GM21390 (cell line): ENCODE results near the gene NMNAT2.
"Not testable (repeated sequence)": the region's sequence is repeated elsewhere in the genome, so short reads cannot be mapped to it uniquely, and the experiment has no call there.

Source experiments
- ATAC-seq: cut with Tn5 transposase; IDR thresholded peaks from one replicate; pipeline ENCODE4 v1.9.1; 2021; ENCODE audit not compliant: unreplicated experiment

The NMNAT2 gene

GRCh38 chr1:183289051-183289496 is 129.1 kb downstream of the NMNAT2 start:
- no peak for ATAC-seq

GRCh38 chr1:183288583-183288982 is 129.6 kb downstream of the NMNAT2 start:
- ATAC-seq, result no peak

- ATAC-seq, result no peak
These were observed 130.9 kb downstream of the NMNAT2 start for GRCh38 chr1:183287191-183287675.

- ATAC-seq, result no peak
These were observed 132.4 kb downstream of the NMNAT2 start for GRCh38 chr1:183285746-183286145.

- no peak for ATAC-seq
These were observed 132.9 kb downstream of the NMNAT2 start for GRCh38 chr1:183285256-183285655.

- no peak for ATAC-seq
These were observed 134.1 kb downstream of the NMNAT2 start for GRCh38 chr1:183284086-183284485.

- ATAC-seq, result no peak
These were observed 134.9 kb downstream of the NMNAT2 start for GRCh38 chr1:183283286-183283685.

- ATAC-seq, result no peak
These were observed 135.9 kb downstream of the NMNAT2 start for GRCh38 chr1:183282101-183282855.

GRCh38 chr1:183281553-183282091 is 136.6 kb downstream of the NMNAT2 start:
- ATAC-seq, result no peak

- ATAC-seq, result no peak
These were observed 137.1 kb downstream of the NMNAT2 start for GRCh38 chr1:183281039-183281438.

GRCh38 chr1:183279835-183280234 is 138.3 kb downstream of the NMNAT2 start:
- no peak for ATAC-seq

GRCh38 chr1:183278739-183279591 is 139.2 kb downstream of the NMNAT2 start:
- no peak for ATAC-seq

GRCh38 chr1:183277821-183278738 is 140.1 kb downstream of the NMNAT2 start:
- no peak for ATAC-seq

GRCh38 chr1:183276386-183277080 is 141.6 kb downstream of the NMNAT2 start:
- ATAC-seq, result no peak

GRCh38 chr1:183275322-183275721 is 142.9 kb downstream of the NMNAT2 start:
- no peak for ATAC-seq

GRCh38 chr1:183274836-183275235 is 143.3 kb downstream of the NMNAT2 start:
- no peak for ATAC-seq

- not testable (repeated sequence) for ATAC-seq
These were observed 144.2 kb downstream of the NMNAT2 start for GRCh38 chr1:183273984-183274383.

GRCh38 chr1:183273300-183273699 is 144.9 kb downstream of the NMNAT2 start:
- no peak for ATAC-seq

- ATAC-seq, result no peak
These were observed 145.8 kb downstream of the NMNAT2 start for GRCh38 chr1:183272390-183272848.
